ENCODE results near the gene LRCH4. TPM values are rescaled to one million over a fixed set of nuclear protein-coding genes. Genes with fewer than 3 reads are reported as not detected.

Gene LRCH4
- total and polyA plus RNA-seq, 2 of the 13 experiments (the other 11 are each of a cell fraction or from before 2014, with no cell fraction given), result 7.0 to 9.3 TPM

- TF ChIP-seq, protein P1, sequence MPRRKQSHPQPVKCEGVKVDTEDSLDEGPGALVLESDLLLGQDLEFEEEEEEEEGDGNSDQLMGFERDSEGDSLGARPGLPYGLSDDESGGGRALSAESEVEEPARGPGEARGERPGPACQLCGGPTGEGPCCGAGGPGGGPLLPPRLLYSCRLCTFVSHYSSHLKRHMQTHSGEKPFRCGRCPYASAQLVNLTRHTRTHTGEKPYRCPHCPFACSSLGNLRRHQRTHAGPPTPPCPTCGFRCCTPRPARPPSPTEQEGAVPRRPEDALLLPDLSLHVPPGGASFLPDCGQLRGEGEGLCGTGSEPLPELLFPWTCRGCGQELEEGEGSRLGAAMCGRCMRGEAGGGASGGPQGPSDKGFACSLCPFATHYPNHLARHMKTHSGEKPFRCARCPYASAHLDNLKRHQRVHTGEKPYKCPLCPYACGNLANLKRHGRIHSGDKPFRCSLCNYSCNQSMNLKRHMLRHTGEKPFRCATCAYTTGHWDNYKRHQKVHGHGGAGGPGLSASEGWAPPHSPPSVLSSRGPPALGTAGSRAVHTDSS (CRISPR knock-in tag; conservative IDR thresholded peaks at IDR 0.05), result peak; percentile 94; the same call in 1 of the 2 replicates
- TF ChIP-seq DR1 (CRISPR knock-in tag; IDR thresholded peaks at IDR 0.05) (peak; percentile 11; the same call in 1 of the 2 replicates), ZNF816 (CRISPR knock-in tag; IDR thresholded peaks at IDR 0.05; ENCODE audit: borderline replicate concordance) (no peak; the same call in 1 of the 2 replicates), ZNF205 (CRISPR knock-in tag; IDR thresholded peaks at IDR 0.05) (no peak), RBM22 (optimal IDR thresholded peaks at IDR 0.05; ENCODE audit: low read length) (peak; percentile 95), ZNF317 (CRISPR knock-in tag; IDR thresholded peaks at IDR 0.05) (no peak; the same call in none of the 2 replicates), ZNF747 (CRISPR knock-in tag; IDR thresholded peaks at IDR 0.05; ENCODE audit: borderline replicate concordance) (peak; percentile 63), ZMYM4 (CRISPR knock-in tag; IDR thresholded peaks at IDR 0.05) (peak; percentile 73), HMGA1 (CRISPR knock-in tag; conservative IDR thresholded peaks at IDR 0.05) (no peak), ZBTB25 (CRISPR knock-in tag; IDR thresholded peaks at IDR 0.05) (no peak; the same call in 1 of the 2 replicates), ATF3 (CRISPR knock-in tag; IDR thresholded peaks at IDR 0.05) (no peak; the same call in 1 of the 2 replicates), HNRNPL (IDR thresholded peaks at IDR 0.05; ENCODE audit: low read depth, low read length) (peak; percentile 57; the same call in 1 of the 2 replicates), ZNF326 (CRISPR knock-in tag; IDR thresholded peaks at IDR 0.05; ENCODE audit: borderline replicate concordance) (peak; percentile 98), MXI1 (IDR thresholded peaks at IDR 0.05; ENCODE audit: borderline replicate concordance, low read depth, low read length) (peak; percentile 99)
- TF ChIP-seq, protein P2, sequence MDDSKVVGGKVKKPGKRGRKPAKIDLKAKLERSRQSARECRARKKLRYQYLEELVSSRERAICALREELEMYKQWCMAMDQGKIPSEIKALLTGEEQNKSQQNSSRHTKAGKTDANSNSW (CRISPR knock-in tag; IDR thresholded peaks at IDR 0.05; ENCODE audit: borderline replicate concordance), result no peak
- TF ChIP-seq, protein P3, sequence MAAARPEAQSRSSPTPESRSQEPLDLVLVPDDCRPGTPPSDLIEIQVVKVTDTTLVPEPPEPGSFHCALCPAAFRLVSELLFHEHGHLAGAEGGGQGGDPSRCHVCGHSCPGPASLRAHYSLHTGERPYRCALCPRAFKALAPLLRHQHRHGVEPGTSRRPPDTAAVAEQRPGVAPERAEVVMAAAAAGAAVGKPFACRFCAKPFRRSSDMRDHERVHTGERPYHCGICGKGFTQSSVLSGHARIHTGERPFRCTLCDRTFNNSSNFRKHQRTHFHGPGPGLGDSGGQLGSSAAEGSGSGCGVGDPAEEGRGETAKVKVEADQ (CRISPR knock-in tag; IDR thresholded peaks at IDR 0.05; ENCODE audit: borderline replicate concordance), result peak; percentile 80
- TF ChIP-seq, protein P4, sequence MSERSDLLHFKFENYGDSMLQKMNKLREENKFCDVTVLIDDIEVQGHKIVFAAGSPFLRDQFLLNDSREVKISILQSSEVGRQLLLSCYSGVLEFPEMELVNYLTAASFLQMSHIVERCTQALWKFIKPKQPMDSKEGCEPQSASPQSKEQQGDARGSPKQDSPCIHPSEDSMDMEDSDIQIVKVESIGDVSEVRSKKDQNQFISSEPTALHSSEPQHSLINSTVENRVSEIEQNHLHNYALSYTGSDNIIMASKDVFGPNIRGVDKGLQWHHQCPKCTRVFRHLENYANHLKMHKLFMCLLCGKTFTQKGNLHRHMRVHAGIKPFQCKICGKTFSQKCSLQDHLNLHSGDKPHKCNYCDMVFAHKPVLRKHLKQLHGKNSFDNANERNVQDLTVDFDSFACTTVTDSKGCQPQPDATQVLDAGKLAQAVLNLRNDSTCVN (CRISPR knock-in tag; IDR thresholded peaks at IDR 0.05; ENCODE audit: borderline replicate concordance), result peak; percentile 28; the same call in 1 of the 2 replicates
- TF ChIP-seq, protein P5, sequence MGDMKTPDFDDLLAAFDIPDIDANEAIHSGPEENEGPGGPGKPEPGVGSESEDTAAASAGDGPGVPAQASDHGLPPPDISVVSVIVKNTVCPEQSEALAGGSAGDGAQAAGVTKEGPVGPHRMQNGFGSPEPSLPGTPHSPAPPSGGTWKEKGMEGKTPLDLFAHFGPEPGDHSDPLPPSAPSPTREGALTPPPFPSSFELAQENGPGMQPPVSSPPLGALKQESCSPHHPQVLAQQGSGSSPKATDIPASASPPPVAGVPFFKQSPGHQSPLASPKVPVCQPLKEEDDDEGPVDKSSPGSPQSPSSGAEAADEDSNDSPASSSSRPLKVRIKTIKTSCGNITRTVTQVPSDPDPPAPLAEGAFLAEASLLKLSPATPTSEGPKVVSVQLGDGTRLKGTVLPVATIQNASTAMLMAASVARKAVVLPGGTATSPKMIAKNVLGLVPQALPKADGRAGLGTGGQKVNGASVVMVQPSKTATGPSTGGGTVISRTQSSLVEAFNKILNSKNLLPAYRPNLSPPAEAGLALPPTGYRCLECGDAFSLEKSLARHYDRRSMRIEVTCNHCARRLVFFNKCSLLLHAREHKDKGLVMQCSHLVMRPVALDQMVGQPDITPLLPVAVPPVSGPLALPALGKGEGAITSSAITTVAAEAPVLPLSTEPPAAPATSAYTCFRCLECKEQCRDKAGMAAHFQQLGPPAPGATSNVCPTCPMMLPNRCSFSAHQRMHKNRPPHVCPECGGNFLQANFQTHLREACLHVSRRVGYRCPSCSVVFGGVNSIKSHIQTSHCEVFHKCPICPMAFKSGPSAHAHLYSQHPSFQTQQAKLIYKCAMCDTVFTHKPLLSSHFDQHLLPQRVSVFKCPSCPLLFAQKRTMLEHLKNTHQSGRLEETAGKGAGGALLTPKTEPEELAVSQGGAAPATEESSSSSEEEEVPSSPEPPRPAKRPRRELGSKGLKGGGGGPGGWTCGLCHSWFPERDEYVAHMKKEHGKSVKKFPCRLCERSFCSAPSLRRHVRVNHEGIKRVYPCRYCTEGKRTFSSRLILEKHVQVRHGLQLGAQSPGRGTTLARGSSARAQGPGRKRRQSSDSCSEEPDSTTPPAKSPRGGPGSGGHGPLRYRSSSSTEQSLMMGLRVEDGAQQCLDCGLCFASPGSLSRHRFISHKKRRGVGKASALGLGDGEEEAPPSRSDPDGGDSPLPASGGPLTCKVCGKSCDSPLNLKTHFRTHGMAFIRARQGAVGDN (CRISPR knock-in tag; IDR thresholded peaks at IDR 0.05), result peak; percentile 92
These were observed 17.6 kb downstream of the LRCH4 start (continued) for GRCh38 chr7:100568176-100568895.

Measured in HepG2 (cell line).